Liver (tissue), 9 donors: ENCODE data around the gene GP1BB. TPM values are rescaled to one million over a fixed set of nuclear protein-coding genes. Genes with fewer than 3 reads are reported as not detected.

Experiments
- DNase-seq: peaks from one replicate; pipeline ENCODE4 v3.0.0-alpha.2; 2017; ENCODE audit warnings: low spot score
- H3K27ac ChIP-seq, 2 donors: one replicate each; pipeline ENCODE4 v1.7.0; 2013; ENCODE audit warnings: inconsistent platforms in 2 of 2, low read length in 2 of 2, control low read depth in 1 of 2, low read depth in 1 of 2, mild to moderate bottlenecking in 1 of 2
- H3K27me3 ChIP-seq, 4 donors: one replicate each; pipeline versions ENCODE4 v1.6.1 to v1.7.0; 2013; ENCODE audit warnings: low read length in 3 of 4, inconsistent platforms in 1 of 4, mild to moderate bottlenecking in 1 of 4, moderate library complexity in 1 of 4; ENCODE audit not compliant: control insufficient read depth in 4 of 4, insufficient read depth in 4 of 4
- H3K36me3 ChIP-seq, 4 donors: one replicate each; pipeline versions ENCODE4 v1.6.1 to v1.7.0; 2013; ENCODE audit warnings: low read length in 3 of 4, mild to moderate bottlenecking in 3 of 4, low read depth in 1 of 4, moderate library complexity in 1 of 4; ENCODE audit not compliant: control insufficient read depth in 4 of 4, insufficient read depth in 3 of 4
- H3K4me1 ChIP-seq, 4 donors: one replicate each; pipeline versions ENCODE4 v1.6.1 to v1.7.0; 2013; ENCODE audit warnings: low read length in 3 of 4, mild to moderate bottlenecking in 3 of 4, moderate library complexity in 1 of 4; ENCODE audit not compliant: control insufficient read depth in 4 of 4, insufficient read depth in 4 of 4
- H3K4me3 ChIP-seq, 3 donors: one replicate each; pipeline versions ENCODE4 v1.6.1 to v1.7.0; 2013; ENCODE audit warnings: low read length in 3 of 3, control low read depth in 1 of 3, low read depth in 1 of 3, mild to moderate bottlenecking in 1 of 3
- H3K9ac ChIP-seq, 2 donors: one replicate each; pipeline ENCODE4 v1.7.0; 2013; ENCODE audit warnings: low read length in 2 of 2, mild to moderate bottlenecking in 2 of 2, moderate library complexity in 2 of 2, control low read depth in 1 of 2, low read depth in 1 of 2
- H3K9me3 ChIP-seq, 4 donors: one replicate each; pipeline versions ENCODE4 v1.6.1 to v1.7.0; 2013; ENCODE audit warnings: low read length in 3 of 4; ENCODE audit not compliant: control insufficient read depth in 4 of 4
- ATF3 ChIP-seq: IDR thresholded peaks from 2 replicates; pipeline ENCODE4 v1.6.1; 2016; ENCODE audit warnings: antibody characterized with exemption
- EGR1 ChIP-seq, 2 donors: IDR thresholded peaks; 2 replicates each; pipeline ENCODE4 v1.6.1; 2016 to 2018; ENCODE audit warnings: antibody characterized with exemption in 2 of 2, low read depth in 2 of 2
- FOXA1 ChIP-seq: IDR thresholded peaks from 2 replicates; pipeline ENCODE4 v1.6.1; 2016; ENCODE audit warnings: antibody characterized with exemption
- FOXA2 ChIP-seq: IDR thresholded peaks from 2 replicates; pipeline ENCODE4 v1.6.1; 2016; ENCODE audit warnings: antibody characterized with exemption
- HNF4A ChIP-seq, 2 donors: conservative IDR thresholded peaks; 2 replicates each; pipeline ENCODE4 v1.6.1; 2016; ENCODE audit warnings: antibody characterized with exemption in 2 of 2, mild to moderate bottlenecking in 2 of 2
- HNF4G ChIP-seq: IDR thresholded peaks from 2 replicates; pipeline ENCODE4 v1.6.1; 2016; ENCODE audit warnings: antibody characterized with exemption
- NR2F2 ChIP-seq: IDR thresholded peaks from 2 replicates; pipeline ENCODE4 v1.6.1; 2016; ENCODE audit warnings: antibody characterized with exemption
- REST ChIP-seq: IDR thresholded peaks from 2 replicates; pipeline ENCODE4 v1.6.1; 2016; ENCODE audit warnings: antibody characterized with exemption, mild to moderate bottlenecking
- RXRA ChIP-seq, 2 donors: IDR thresholded peaks; 2 replicates each; pipeline ENCODE4 v1.6.1; 2017 to 2018; ENCODE audit warnings: antibody characterized with exemption in 2 of 2, mild to moderate bottlenecking in 1 of 2
- SP1 ChIP-seq: IDR thresholded peaks from 2 replicates; pipeline ENCODE4 v1.6.1; 2018; ENCODE audit warnings: antibody characterized with exemption, mild to moderate bottlenecking
- TAF1 ChIP-seq: conservative IDR thresholded peaks from 2 replicates; pipeline ENCODE4 v1.6.1; 2016; ENCODE audit warnings: antibody characterized with exemption, mild to moderate bottlenecking
- WGBS: extraction: QIAGEN DNeasy Blood & Tissue Kit; methylation state at CpG from one replicate; pipeline ENCODE4 v1.1.7; 2013; 5-methylcytosine and 5-hydroxymethylcytosine counted together
- polyA plus RNA-seq, 2 donors: library from polyadenylated mRNA; stranded (reverse) in 1 of 2; unstranded in 1 of 2; fragments of 200-250 nt in 1 of 2; fragments of >200 nt in 1 of 2; fragmentation: Nextera tagmentation in 1 of 2; extraction: Ambion mirVana in 1 of 2; gene quantifications; one replicate each; pipeline versions ENCODE4 v1.2.1 to v1.2.3, GENCODE V29; 2013 to 2015
- total RNA-seq, 2 donors: library from RNA; depleted of rRNA; stranded (reverse); fragments of >200 nt; gene quantifications; one replicate each; pipeline ENCODE4 v1.2.3, GENCODE V29; 2014
- TF ChIP-seq, protein P1 (sequence below): IDR thresholded peaks from 2 replicates; pipeline ENCODE4 v1.6.1; 2016; ENCODE audit warnings: antibody characterized with exemption
- TF ChIP-seq, protein P2 (sequence below): IDR thresholded peaks from 2 replicates; pipeline ENCODE4 v1.6.1; 2016; ENCODE audit warnings: antibody characterized with exemption
- donor health status: healthy.
- donor health status: healthy.
- donor health status: healthy.
- donor health status: healthy.
- donor health status: healthy.

GP1BB gene
- total and polyA plus RNA-seq, 4 donors, result 0.38 to 5.7 (median 0.51) TPM; not detected in 1

DNA sequence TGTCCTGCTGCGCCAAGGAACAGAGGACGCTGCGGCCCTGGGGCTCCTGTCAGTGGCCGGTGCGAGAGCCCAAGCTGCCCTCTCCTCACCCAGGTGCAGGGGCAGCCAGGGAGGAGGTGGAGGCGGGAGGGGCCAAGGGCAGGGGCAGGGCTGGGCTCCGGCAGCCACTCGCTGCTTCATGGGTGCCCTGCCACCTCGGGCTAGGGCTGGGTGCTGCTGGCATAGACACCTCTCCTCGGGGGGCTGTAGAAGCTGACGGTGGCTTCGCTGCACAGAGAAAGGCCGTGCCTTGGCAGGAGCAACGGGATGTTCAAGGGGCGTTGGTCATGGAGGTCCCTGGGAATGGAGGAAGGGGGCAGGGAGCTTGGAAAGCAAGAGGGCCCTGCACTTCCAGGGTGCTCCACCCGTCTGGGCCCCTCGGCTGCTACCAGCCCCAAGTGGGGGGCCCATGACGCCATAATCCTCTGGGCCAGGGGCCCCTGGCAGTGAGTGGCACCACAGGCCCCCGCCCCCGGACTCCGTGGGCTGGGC lies 35.6 kb downstream of the GP1BB start:
- H3K27me3 ChIP-seq, result peaks cover 2 to 15% (median 10%) of the 10 kb centered on the region in 4 donors
- DNase-seq, result no peak
- H3K27ac ChIP-seq, result no peak overlapping the region
- WGBS, result 10% methylated on average over 21 of the region's 21 CpGs
- peaks cover 8 to 31% (median 13%) of the 10 kb centered on the region in 4 donors for H3K4me1 ChIP-seq
- H3K9ac ChIP-seq, result no peak overlapping the region
- no peaks in the 10 kb centered on the region for H3K9me3 ChIP-seq
- no peaks in the 10 kb centered on the region for H3K36me3 ChIP-seq
- TF ChIP-seq SP1 (no peak), NR2F2 (no peak), ATF3 (no peak), EGR1 (IDR thresholded peaks at IDR 0.05; ENCODE audit: low read depth in 2 of 2) (no peak), RXRA (IDR thresholded peaks at IDR 0.05) (no peak), REST (no peak)
- TF ChIP-seq, protein P1, sequence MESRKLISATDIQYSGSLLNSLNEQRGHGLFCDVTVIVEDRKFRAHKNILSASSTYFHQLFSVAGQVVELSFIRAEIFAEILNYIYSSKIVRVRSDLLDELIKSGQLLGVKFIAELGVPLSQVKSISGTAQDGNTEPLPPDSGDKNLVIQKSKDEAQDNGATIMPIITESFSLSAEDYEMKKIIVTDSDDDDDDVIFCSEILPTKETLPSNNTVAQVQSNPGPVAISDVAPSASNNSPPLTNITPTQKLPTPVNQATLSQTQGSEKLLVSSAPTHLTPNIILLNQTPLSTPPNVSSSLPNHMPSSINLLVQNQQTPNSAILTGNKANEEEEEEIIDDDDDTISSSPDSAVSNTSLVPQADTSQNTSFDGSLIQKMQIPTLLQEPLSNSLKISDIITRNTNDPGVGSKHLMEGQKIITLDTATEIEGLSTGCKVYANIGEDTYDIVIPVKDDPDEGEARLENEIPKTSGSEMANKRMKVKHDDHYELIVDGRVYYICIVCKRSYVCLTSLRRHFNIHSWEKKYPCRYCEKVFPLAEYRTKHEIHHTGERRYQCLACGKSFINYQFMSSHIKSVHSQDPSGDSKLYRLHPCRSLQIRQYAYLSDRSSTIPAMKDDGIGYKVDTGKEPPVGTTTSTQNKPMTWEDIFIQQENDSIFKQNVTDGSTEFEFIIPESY, result no peak
- no peak overlapping the region for H3K4me3 ChIP-seq

GRCh38 chr22:19759427-19760057 lies 36.2 kb downstream of the GP1BB start:
- Histone ChIP-seq H3K9ac (no peak overlapping the region), H3K9me3 (no peaks in the 10 kb centered on the region), H3K27me3 (peaks cover 2 to 15% (median 7%) of the 10 kb centered on the region in 4 donors), H3K4me1 (peaks cover 8 to 31% (median 13%) of the 10 kb centered on the region in 4 donors), H3K36me3 (no peaks in the 10 kb centered on the region), H3K4me3 (no peak overlapping the region), H3K27ac (no peak overlapping the region)
- DNase-seq, result no peak
- WGBS, result 9% methylated on average over 43 of the region's 43 CpGs
- TF ChIP-seq, protein P2, sequence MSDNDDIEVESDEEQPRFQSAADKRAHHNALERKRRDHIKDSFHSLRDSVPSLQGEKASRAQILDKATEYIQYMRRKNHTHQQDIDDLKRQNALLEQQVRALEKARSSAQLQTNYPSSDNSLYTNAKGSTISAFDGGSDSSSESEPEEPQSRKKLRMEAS, result no peak
- TF ChIP-seq HNF4A (conservative IDR thresholded peaks at IDR 0.05) (no peak), FOXA1 (no peak), SP1 (no peak), FOXA2 (no peak), ATF3 (no peak), HNF4G (no peak), TAF1 (no peak)
